IMR-90 (cell line): ENCODE results near the gene CDKAL1. TPM values are rescaled to one million over a fixed set of nuclear protein-coding genes. Genes with fewer than 3 reads are reported as not detected.

Experiments
- ATAC-seq: fragments of 200-7000 bp; cut with Tn5 transposase; 2 replicates; pipeline ENCODE4 v1.9.1; 2020; ENCODE audit warnings: low read depth, mild to moderate bottlenecking, moderate library complexity
- BruUV-seq: library from RNA; stranded (reverse); fragments of 400-500 nt; replicated peaks from 2 replicates; lab custom pipeline; 2021; lab: Mats Ljungman, UMichigan
- CTCF ChIA-PET: fragments of 300-600 bp; formaldehyde crosslinking; extraction: SDS; loops from one replicate; lab custom pipeline; 2021; ENCODE audit warnings: antibody characterized with exemption; lab: Yijun Ruan, JAX
- POLR2A ChIA-PET: fragments of 300-600 bp; sonication (Branson Sonifier 250); formaldehyde crosslinking; loops from one replicate; lab custom pipeline; 2022; ENCODE audit warnings: antibody characterized with exemption; ENCODE audit not compliant: unreplicated experiment; lab: Charles Lee
- DNase-seq: peaks from one replicate; pipeline ENCODE4 v3.0.0; 2013
- H2AFZ ChIP-seq: replicated peaks from 2 replicates; pipeline ENCODE3; 2013; ENCODE audit warnings: low read length, mild to moderate bottlenecking; ENCODE audit not compliant: poor library complexity
- H2AK5ac ChIP-seq: 2 replicates; pipeline ENCODE4 v1.6.1; 2013; ENCODE audit warnings: low read depth, low read length, inconsistent platforms
- H2AK9ac ChIP-seq: replicated peaks from 2 replicates; pipeline ENCODE3; 2013; ENCODE audit warnings: mild to moderate bottlenecking, low read depth, low read length, moderate library complexity; ENCODE audit not compliant: poor library complexity
- H2BK120ac ChIP-seq: 2 replicates; pipeline ENCODE4 v1.6.1; 2013; ENCODE audit warnings: low read depth, low read length, inconsistent platforms
- H2BK15ac ChIP-seq: 3 replicates; pipeline ENCODE4 v1.6.1; 2013; ENCODE audit warnings: low read depth, low read length, inconsistent platforms
- H2BK20ac ChIP-seq: 2 replicates; pipeline ENCODE4 v1.6.1; 2013; ENCODE audit warnings: low read depth, mild to moderate bottlenecking, inconsistent platforms, low read length, moderate library complexity
- H2BK5ac ChIP-seq: 2 replicates; pipeline ENCODE4 v1.6.1; 2013; ENCODE audit warnings: mild to moderate bottlenecking, low read depth, low read length, inconsistent platforms; ENCODE audit not compliant: poor library complexity, severe bottlenecking
- H3K14ac ChIP-seq: replicated peaks from 2 replicates; pipeline ENCODE4 v1.6.1; 2013; ENCODE audit warnings: low read depth, low read length, inconsistent platforms
- H3K18ac ChIP-seq: 2 replicates; pipeline ENCODE4 v1.6.1; 2013; ENCODE audit warnings: low read depth, low read length, control low read depth
- H3K23ac ChIP-seq: 2 replicates; pipeline ENCODE4 v1.6.1; 2013; ENCODE audit warnings: low read depth, low read length, inconsistent platforms
- H3K27ac ChIP-seq: 2 replicates; pipeline ENCODE4 v1.5.1; 2013; ENCODE audit warnings: mild to moderate bottlenecking, control low read depth, low read length; ENCODE audit not compliant: insufficient read depth
- H3K27me3 ChIP-seq: 2 replicates; pipeline ENCODE4 v1.6.1; 2013; ENCODE audit warnings: low read length; ENCODE audit not compliant: control insufficient read depth, insufficient read depth
- H3K36me3 ChIP-seq: 2 replicates; pipeline ENCODE4 v1.6.1; 2013; ENCODE audit warnings: low read length, mixed read lengths; ENCODE audit not compliant: control insufficient read depth, insufficient read depth
- H3K4ac ChIP-seq: 2 replicates; pipeline ENCODE4 v1.6.1; 2013; ENCODE audit warnings: low read depth, low read length, inconsistent platforms
- H3K4me1 ChIP-seq: 2 replicates; pipeline ENCODE4 v1.6.1; 2013; ENCODE audit warnings: low read length, mixed read lengths; ENCODE audit not compliant: control insufficient read depth, insufficient read depth
- H3K4me2 ChIP-seq: 2 replicates; pipeline ENCODE4 v1.6.1; 2013; ENCODE audit warnings: low read depth, mild to moderate bottlenecking, control low read depth, low read length, moderate library complexity
- H3K4me3 ChIP-seq: 2 replicates; pipeline ENCODE4 v1.5.1; 2013; ENCODE audit warnings: low read depth, mild to moderate bottlenecking, control low read depth, low read length, moderate library complexity; ENCODE audit not compliant: insufficient read depth
- H3K56ac ChIP-seq: 2 replicates; pipeline ENCODE4 v1.6.1; 2013; ENCODE audit warnings: low read length, inconsistent platforms; ENCODE audit not compliant: insufficient read depth; ENCODE audit errors: extremely low read depth
- H3K79me1 ChIP-seq, 2 experiments: 2 replicates each; pipeline ENCODE4 v1.6.1; 2013; ENCODE audit warnings: low read length in 2 of 2, inconsistent platforms in 1 of 2, low read depth in 1 of 2
- H3K9ac ChIP-seq: 2 replicates; pipeline ENCODE4 v1.6.1; 2013; ENCODE audit warnings: low read depth, low read length, control low read depth
- H3K9me1 ChIP-seq: 2 replicates; pipeline ENCODE4 v1.6.1; 2013; ENCODE audit warnings: low read length, inconsistent platforms; ENCODE audit not compliant: insufficient read depth
- H3K9me3 ChIP-seq: 2 replicates; pipeline ENCODE4 v1.6.1; 2013; ENCODE audit warnings: low read length; ENCODE audit not compliant: control insufficient read depth, insufficient read depth
- H4K20me1 ChIP-seq: 2 replicates; pipeline ENCODE4 v1.6.1; 2013; ENCODE audit warnings: low read length, inconsistent platforms; ENCODE audit not compliant: insufficient read depth
- H4K5ac ChIP-seq: 2 replicates; pipeline ENCODE4 v1.6.1; 2013; ENCODE audit warnings: mild to moderate bottlenecking, low read depth, low read length, control low read depth
- H4K8ac ChIP-seq, 2 experiments: 2 replicates each; pipeline ENCODE4 v1.6.1; 2013; ENCODE audit warnings: low read depth in 2 of 2, low read length in 2 of 2, control low read depth in 1 of 2, inconsistent platforms in 1 of 2
- H4K91ac ChIP-seq: 2 replicates; pipeline ENCODE4 v1.6.1; 2013; ENCODE audit warnings: low read depth, low read length, inconsistent platforms; ENCODE audit not compliant: insufficient read depth
- ELK1 ChIP-seq: fragments of 150-350 bp; IDR thresholded peaks from 2 replicates; pipeline ENCODE4 v1.6.1; 2016; ENCODE audit warnings: low read depth, mild to moderate bottlenecking, low read length, moderate library complexity, borderline replicate concordance
- MAZ ChIP-seq: IDR thresholded peaks from 2 replicates; pipeline ENCODE4 v1.6.1; 2012; ENCODE audit warnings: low read depth, mild to moderate bottlenecking, low read length, improper control_type of control experiment, moderate library complexity, borderline replicate concordance
- MXI1 ChIP-seq: IDR thresholded peaks from 2 replicates; pipeline ENCODE4 v1.6.1; 2012; ENCODE audit warnings: low read depth, mild to moderate bottlenecking, low read length, moderate library complexity, borderline replicate concordance
- RAD21 ChIP-seq: IDR thresholded peaks from 2 replicates; pipeline ENCODE4 v1.6.1; 2012; ENCODE audit warnings: low read length, improper control_type of control experiment
- RFX5 ChIP-seq: IDR thresholded peaks from 2 replicates; pipeline ENCODE4 v1.8.0; 2012; ENCODE audit warnings: low read depth, mild to moderate bottlenecking, low read length, moderate library complexity
- SMC3 ChIP-seq: fragments of 150-350 bp; IDR thresholded peaks from 2 replicates; pipeline ENCODE4 v1.6.1; 2016; ENCODE audit warnings: low read depth, mild to moderate bottlenecking, antibody characterized with exemption, low read length, moderate library complexity
- WGBS, 2 experiments: methylation state at CpG; one replicate each; pipeline versions ENCODE4 v1.1.5 to v1.1.7; 2013; ENCODE audit warnings: missing lambda C conversion rate in 2 of 2; ENCODE audit not compliant: insufficient read length in 1 of 2; ENCODE audit errors: extremely low coverage in 2 of 2; 5-methylcytosine and 5-hydroxymethylcytosine counted together
- dilution Hi-C: fragments of 300-500 bp; cut with HindIII; formaldehyde crosslinking; loops from one replicate; pipeline ENCODE4 v1.14.3; 2018; ENCODE audit warnings: low sequenced_read_pairs; ENCODE audit not compliant: unreplicated experiment
- in situ Hi-C: fragments of 300-500 bp; cut with MboI; formaldehyde crosslinking; loops from 3 replicates; pipeline ENCODE4 v1.14.3; 2019; ENCODE audit warnings: low sequenced_read_pairs, inconsistent platforms, mixed read lengths
- intact Hi-C: fragments of 100-400 bp; cut with micrococcal nuclease; formaldehyde crosslinking; loops from 2 replicates; pipeline ENCODE4 v1.10.0; 2022
- polyA plus RNA-seq, 3 experiments: library from polyadenylated mRNA; depleted of rRNA; stranded (reverse); fragments of >200 nt; gene quantifications; 2 replicates each; pipeline ENCODE4 v1.2.3, GENCODE V29; 2012; ENCODE audit warnings: low replicate concordance in 1 of 3
- total RNA-seq: library from RNA; depleted of rRNA; stranded (reverse); fragments of >200 nt; gene quantifications from 2 replicates; pipeline ENCODE4 v1.2.3, GENCODE V29; 2012

Gene CDKAL1
- total and polyA plus RNA-seq, 2 of the 4 experiments (the other 2 are of a cell fraction), result 3.7 to 13.1 TPM

GRCh38 chr6:20805021-20805420, 270.8 kb downstream of the CDKAL1 start:
- Histone ChIP-seq H2BK5ac (no peak overlapping the region), H3K23ac (no peak overlapping the region), H2AK5ac (no peak overlapping the region), H3K27ac (no peak overlapping the region), H4K5ac (no peak overlapping the region), H3K36me3 (no peaks in the 10 kb centered on the region), H3K4me3 (no peak overlapping the region), H3K4me2 (no peak overlapping the region), H3K9me3 (no peaks in the 10 kb centered on the region; the same call in 1 of the 2 replicates), H4K20me1 (no peaks in the 10 kb centered on the region), H3K56ac (no peak overlapping the region), H2BK15ac (no peak overlapping the region), H3K14ac (no peak overlapping the region), H2AFZ (no peak overlapping the region), H2BK20ac (no peak overlapping the region), H3K4ac (no peak overlapping the region), H3K79me1 (no peaks in the 10 kb centered on the region; a peak in 1 of 4 replicates), H3K4me1 (peaks cover 2% of the 10 kb centered on the region), H3K9me1 (no peaks in the 10 kb centered on the region), H2BK120ac (no peak overlapping the region), H3K18ac (no peak overlapping the region), H3K9ac (no peak overlapping the region), H4K8ac (no peak overlapping the region), H4K91ac (no peak overlapping the region), H2AK9ac (no peak overlapping the region), H3K27me3 (no peaks in the 10 kb centered on the region)
- WGBS, 2 experiments, result no CpG with 5 or more reads among the region's 1 CpG
- ATAC-seq (peak; percentile 40), DNase-seq (peak; percentile 32)
- CTCF ChIA-PET, result no interaction called here
- intact Hi-C loops, result no loop called here
- POLR2A ChIA-PET, result no interaction called here
- no TSS peak for BruUV-seq
- TF ChIP-seq MAZ (no peak), SMC3 (no peak), MXI1 (no peak), RFX5 (no peak), RAD21 (no peak), ELK1 (no peak)
- dilution Hi-C loops, result no loop called here
- in situ Hi-C loops, result no loop called here
